Esophagus muscularis mucosa (tissue), 3 donors: Measurements from ENCODE around the gene KIR2DL4.

Source experiments
- CTCF ChIP-seq, 3 experiments: fragments of 200-600 bp in 2 of 3; fragments of 450-650 bp in 1 of 3; sonication (generic) in 2 of 3; IDR thresholded peaks; one replicate each; pipeline ENCODE4 v1.5.1; 2017 to 2019; ENCODE audit warnings: antibody characterized with exemption in 3 of 3, mild to moderate bottlenecking in 2 of 3, moderate library complexity in 1 of 3
- POLR2A ChIP-seq: fragments of 450-650 bp; IDR thresholded peaks from one replicate; pipeline ENCODE4 v1.6.1; 2017; ENCODE audit warnings: antibody characterized with exemption, moderate library complexity, mild to moderate bottlenecking, low read depth

- TF ChIP-seq CTCF (IDR thresholded peaks at IDR 0.05) (no peak), POLR2A (no peak)
Observed at GRCh38 chr19:54851353-54851752, 47.9 kb downstream of the KIR2DL4 start.
